MG63 (cell line): ENCODE measurements around the gene HTR2C. TPM values are rescaled to one million over a fixed set of nuclear protein-coding genes. Genes with fewer than 3 reads are reported as not detected.
A peak's percentile ranks its signal among the peaks of the same experiment; 100 is the strongest.
"Not testable (repeated sequence)": the region's sequence is repeated elsewhere in the genome, so short reads cannot be mapped to it uniquely, and the experiment has no call there.

ENCODE experiments used
- DNase-seq: peaks from one replicate; pipeline ENCODE4 v3.0.0-alpha.2; 2020
- H3K27me3 ChIP-seq: fragments of 250-450 bp; sonication (Bioruptor Pico); 2 replicates; pipeline ENCODE4 v1.5.1; 2020; ENCODE audit warnings: mild to moderate bottlenecking, moderate library complexity
- H3K36me3 ChIP-seq: fragments of 250-450 bp; sonication (Bioruptor Pico); 2 replicates; pipeline ENCODE4 v1.5.1; 2020; ENCODE audit warnings: mild to moderate bottlenecking, moderate library complexity
- H3K4me3 ChIP-seq: fragments of 250-450 bp; sonication (Bioruptor Pico); 2 replicates; pipeline ENCODE4 v1.5.1; 2020; ENCODE audit warnings: mild to moderate bottlenecking, moderate library complexity
- H3K9me3 ChIP-seq: fragments of 250-450 bp; sonication (Bioruptor Pico); 2 replicates; pipeline ENCODE4 v1.5.1; 2020; ENCODE audit warnings: mild to moderate bottlenecking, moderate library complexity
- total RNA-seq: library from RNA; depleted of rRNA; stranded (reverse); fragments of >200 nt; shearing (Covaris generic); gene quantifications from 2 replicates; pipeline ENCODE4 v1.2.3, GENCODE V29; 2014; ENCODE audit warnings: low replicate concordance; rRNA removed

Gene HTR2C
- total RNA-seq: not detected in 2 replicates

- H3K9me3 ChIP-seq: no peaks in the 10 kb centered on the region
- peaks cover 3% of the 10 kb centered on the region for H3K27me3 ChIP-seq
- H3K4me3 ChIP-seq: peak within 1 kb of the TSS; percentile 28
- no peaks in the 10 kb centered on the region for H3K36me3 ChIP-seq
- no peak for DNase-seq
These were observed at the start of gene HTR2C for GRCh38 chrX:114583646-114584374. HTR2C (plus strand) TSS chrX:114584086; CDS start chrX:114726937, 142,851 bp downstream.

DNA sequence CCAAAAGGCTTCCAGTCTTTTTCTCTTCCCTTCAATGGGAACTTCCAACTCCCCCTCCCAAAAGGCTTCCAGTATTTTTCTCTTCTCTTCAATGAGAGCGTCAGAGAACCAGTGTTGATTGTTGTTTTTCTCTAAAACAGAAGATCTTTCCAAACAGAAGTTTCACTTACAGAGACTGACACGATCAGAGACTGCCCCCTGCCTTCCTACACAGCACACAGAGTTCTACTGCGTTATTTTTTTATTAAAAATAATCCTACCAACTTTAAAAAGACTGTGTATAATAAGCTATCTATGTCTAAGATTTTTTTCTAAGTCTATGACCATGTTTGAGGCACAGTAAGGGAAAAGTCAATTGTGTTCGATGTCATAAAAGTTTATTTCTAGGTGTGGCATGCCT is 3.5 kb upstream of the HTR2C start:
- Histone ChIP-seq H3K4me3 (no peak overlapping the region), H3K27me3 (peaks cover 3% of the 10 kb centered on the region), H3K9me3 (no peaks in the 10 kb centered on the region), H3K36me3 (no peaks in the 10 kb centered on the region)
- DNase-seq: no peak

- Histone ChIP-seq H3K9me3 (no peaks in the 10 kb centered on the region), H3K27me3 (peaks cover 3% of the 10 kb centered on the region), H3K4me3 (peak overlapping the region; percentile 19), H3K36me3 (no peaks in the 10 kb centered on the region)
- DNase-seq: peak; percentile 38
These were observed 2.2 kb upstream of the HTR2C start for GRCh38 chrX:114581528-114582263.

DNA sequence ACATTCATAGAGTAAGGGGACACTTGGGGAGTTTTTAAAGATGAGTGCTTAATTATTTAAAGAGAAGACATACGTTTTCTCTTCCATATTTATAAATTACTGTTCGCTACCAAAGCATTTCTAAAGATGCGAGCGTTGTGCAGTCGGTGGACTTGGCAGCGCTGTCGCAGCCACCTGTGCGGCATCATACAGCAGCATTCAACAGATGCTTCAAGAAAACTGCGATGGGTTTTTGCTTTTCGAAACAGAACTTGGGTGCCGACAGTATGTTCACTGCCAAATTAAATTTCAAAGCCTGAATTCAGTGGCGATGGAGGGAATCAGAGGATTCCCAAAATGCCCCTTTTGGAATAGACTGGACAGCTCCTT is 1.6 kb upstream of the HTR2C start:
- Histone ChIP-seq H3K4me3 (no peak overlapping the region), H3K27me3 (peaks cover 3% of the 10 kb centered on the region), H3K36me3 (no peaks in the 10 kb centered on the region), H3K9me3 (no peaks in the 10 kb centered on the region)
- DNase-seq: no peak

GRCh38 chrX:114582698-114583395 is 1.0 kb upstream of the HTR2C start:
- DNase-seq: no peak
- Histone ChIP-seq H3K36me3 (no peaks in the 10 kb centered on the region), H3K9me3 (no peaks in the 10 kb centered on the region), H3K27me3 (peaks cover 3% of the 10 kb centered on the region), H3K4me3 (no peak overlapping the region)

- peak; percentile 13 for DNase-seq
- Histone ChIP-seq H3K27me3 (peaks cover 3% of the 10 kb centered on the region), H3K9me3 (no peaks in the 10 kb centered on the region), H3K36me3 (no peaks in the 10 kb centered on the region), H3K4me3 (peak overlapping the region; percentile 28)
These were observed 573 bp downstream of the HTR2C start for GRCh38 chrX:114584375-114584943.

DNA sequence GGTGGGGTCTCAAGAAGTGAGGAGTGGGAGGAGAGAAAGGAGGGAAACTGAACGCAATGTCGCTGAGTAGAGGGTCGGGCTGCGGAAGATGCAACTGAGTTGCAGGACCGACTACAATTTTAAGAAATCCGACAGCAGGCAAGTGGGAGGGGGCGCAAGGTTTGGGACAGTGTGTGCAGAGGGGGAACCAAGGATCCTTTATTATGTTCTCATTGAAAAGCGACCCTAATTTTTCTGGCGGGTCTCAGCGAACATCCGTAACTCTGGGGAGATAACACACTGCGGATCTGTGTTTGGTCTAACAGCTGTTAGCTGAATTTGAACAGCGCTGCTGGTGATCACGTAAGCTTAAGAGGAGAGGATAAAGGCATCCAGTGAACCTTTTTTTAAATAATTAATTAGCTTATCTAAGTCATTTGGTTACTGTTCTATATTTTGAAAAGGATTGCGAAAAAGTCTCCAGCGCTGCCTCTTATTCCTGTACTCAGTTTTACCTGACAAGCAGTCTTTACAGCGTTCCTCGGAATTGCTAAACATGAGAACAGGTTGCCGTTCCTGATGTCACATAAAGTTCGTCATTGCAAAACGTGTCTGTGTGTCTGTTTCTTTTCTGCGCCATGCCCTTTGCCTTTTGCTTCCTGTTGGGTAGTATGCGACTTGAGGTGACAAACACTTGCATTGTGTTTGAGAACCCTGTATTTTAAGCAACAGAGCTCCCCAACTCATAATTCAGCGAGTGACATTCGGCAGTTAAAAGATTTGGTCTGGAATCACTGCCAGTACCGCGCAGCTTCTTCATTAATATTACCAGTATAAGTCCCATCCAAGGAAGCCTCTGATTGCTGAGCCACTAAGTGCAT is 1.3 kb downstream of the HTR2C start:
- peaks cover 3% of the 10 kb centered on the region for H3K27me3 ChIP-seq
- no peaks in the 10 kb centered on the region for H3K9me3 ChIP-seq
- H3K4me3 ChIP-seq: no peak overlapping the region
- DNase-seq: no peak
- H3K36me3 ChIP-seq: no peaks in the 10 kb centered on the region

- no peaks in the 10 kb centered on the region for H3K36me3 ChIP-seq
- no peak overlapping the region for H3K4me3 ChIP-seq
- H3K27me3 ChIP-seq: no peaks in the 10 kb centered on the region
- no peak for DNase-seq
- no peaks in the 10 kb centered on the region for H3K9me3 ChIP-seq
These were observed 7.2 kb downstream of the HTR2C start for GRCh38 chrX:114591121-114591520.

DNA sequence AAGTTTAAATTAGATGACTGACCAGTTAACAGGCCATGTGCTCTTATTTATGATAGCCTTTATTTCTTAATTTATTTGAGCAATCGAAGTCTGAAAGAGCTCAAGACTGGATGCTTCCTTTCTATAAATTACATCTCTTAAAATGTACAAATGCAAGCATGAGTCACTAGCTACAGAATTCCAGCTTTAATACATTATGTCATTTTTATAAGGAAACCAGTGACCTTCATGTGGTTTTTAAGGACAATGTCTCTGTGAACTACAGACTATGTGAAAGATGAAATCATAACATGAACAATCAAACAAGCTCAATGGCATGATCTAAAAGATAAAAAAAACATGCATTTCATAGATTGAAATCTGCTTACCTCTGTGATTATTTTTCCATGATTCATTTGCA is 15.4 kb downstream of the HTR2C start:
- Histone ChIP-seq H3K4me3 (no peak overlapping the region), H3K9me3 (no peaks in the 10 kb centered on the region), H3K36me3 (no peaks in the 10 kb centered on the region), H3K27me3 (no peaks in the 10 kb centered on the region)
- DNase-seq: no peak

GRCh38 chrX:114599911-114600310 is 16.0 kb downstream of the HTR2C start:
- no peaks in the 10 kb centered on the region for H3K36me3 ChIP-seq
- H3K4me3 ChIP-seq: no peak overlapping the region
- no peaks in the 10 kb centered on the region for H3K27me3 ChIP-seq
- no peak for DNase-seq
- H3K9me3 ChIP-seq: no peaks in the 10 kb centered on the region

DNA sequence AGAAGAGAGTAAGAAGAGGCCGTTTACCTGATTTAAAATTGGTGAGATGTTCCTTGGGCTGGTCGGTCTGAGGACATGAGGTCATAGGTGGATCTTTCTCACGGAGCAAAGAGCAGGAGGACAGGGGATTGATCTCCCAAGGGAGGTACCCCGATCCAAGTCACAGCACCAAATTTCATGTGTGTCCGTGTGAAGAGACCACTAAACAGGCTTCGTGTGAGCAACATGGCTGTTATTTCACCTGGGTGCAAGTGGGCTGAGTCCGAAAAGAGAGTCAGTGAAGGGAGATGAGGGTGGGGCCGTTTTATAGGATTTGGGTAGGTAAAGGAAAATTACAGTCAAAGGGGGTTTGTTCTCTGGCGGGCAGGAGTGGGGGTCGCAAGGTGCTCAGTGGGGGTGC is 22.7 kb downstream of the HTR2C start:
- H3K4me3 ChIP-seq, H3K9me3 ChIP-seq, H3K36me3 ChIP-seq, DNase-seq, H3K27me3 ChIP-seq: not testable (repeated sequence)

GRCh38 chrX:114611018-114611619 is 27.2 kb downstream of the HTR2C start:
- H3K9me3 ChIP-seq: no peaks in the 10 kb centered on the region
- H3K27me3 ChIP-seq: no peaks in the 10 kb centered on the region
- no peak overlapping the region for H3K4me3 ChIP-seq
- no peak for DNase-seq
- H3K36me3 ChIP-seq: no peaks in the 10 kb centered on the region

DNA sequence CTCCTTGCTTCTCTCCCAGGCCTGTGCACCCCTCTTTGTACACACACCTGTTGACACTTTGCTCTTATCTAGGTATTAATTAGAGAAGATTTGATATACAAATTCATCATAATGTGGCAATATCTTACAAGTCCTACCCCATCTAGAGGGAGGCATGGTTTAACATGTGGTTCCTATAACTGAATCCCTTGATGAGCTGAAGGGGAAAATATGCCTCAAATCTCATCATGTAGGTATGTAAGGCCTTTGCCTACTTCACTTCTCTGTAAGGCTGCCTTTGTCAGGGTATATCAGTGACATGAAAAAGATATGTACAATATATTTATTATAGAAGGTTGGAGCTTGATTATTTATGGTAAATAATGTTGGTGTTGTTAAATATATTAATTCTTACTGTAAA is 31.9 kb downstream of the HTR2C start:
- H3K9me3 ChIP-seq: no peaks in the 10 kb centered on the region
- no peaks in the 10 kb centered on the region for H3K27me3 ChIP-seq
- H3K4me3 ChIP-seq: no peak overlapping the region
- no peak for DNase-seq
- no peaks in the 10 kb centered on the region for H3K36me3 ChIP-seq

DNA sequence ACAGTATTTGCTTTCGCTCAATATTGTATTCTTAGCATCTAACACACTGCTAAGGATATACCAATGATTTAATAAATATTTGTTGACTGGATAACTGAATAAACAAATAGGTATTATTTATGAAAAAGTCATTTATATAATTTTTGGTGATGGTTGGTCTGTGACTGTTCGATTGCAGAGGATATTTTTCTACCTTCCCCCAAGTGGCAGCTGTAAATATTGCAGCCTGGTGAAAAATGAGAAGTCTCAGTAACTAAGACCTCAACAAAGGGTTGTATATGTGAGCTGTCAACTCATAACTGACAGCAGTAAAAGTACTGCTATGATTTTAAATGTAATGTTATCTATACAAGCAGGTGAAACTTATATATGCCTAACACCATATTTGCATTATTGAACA is 36.0 kb downstream of the HTR2C start:
- Histone ChIP-seq H3K4me3 (no peak overlapping the region), H3K36me3 (no peaks in the 10 kb centered on the region), H3K27me3 (no peaks in the 10 kb centered on the region), H3K9me3 (no peaks in the 10 kb centered on the region)
- no peak for DNase-seq

DNA sequence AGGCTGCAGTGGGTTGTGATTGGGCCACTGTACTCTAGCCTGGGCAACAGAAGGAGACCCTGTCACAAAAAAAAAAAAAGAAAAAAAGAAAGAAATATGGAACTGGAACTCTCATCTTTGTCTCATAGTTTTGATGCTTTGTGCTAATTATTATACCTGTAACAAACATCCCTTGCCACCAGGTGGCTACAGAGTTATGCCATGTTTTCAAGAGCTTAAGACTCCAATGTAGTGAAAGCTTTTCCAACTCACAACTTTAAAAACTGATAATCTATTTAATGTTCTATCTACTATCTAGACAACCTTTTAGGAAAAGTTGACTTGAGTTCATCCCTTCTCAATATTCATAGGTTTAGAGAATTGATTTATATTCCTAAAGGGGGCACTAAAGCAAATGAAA is 42.4 kb downstream of the HTR2C start:
- no peak for DNase-seq
- H3K27me3 ChIP-seq: no peaks in the 10 kb centered on the region
- no peak overlapping the region for H3K4me3 ChIP-seq
- H3K9me3 ChIP-seq: no peaks in the 10 kb centered on the region
- no peaks in the 10 kb centered on the region for H3K36me3 ChIP-seq

DNA sequence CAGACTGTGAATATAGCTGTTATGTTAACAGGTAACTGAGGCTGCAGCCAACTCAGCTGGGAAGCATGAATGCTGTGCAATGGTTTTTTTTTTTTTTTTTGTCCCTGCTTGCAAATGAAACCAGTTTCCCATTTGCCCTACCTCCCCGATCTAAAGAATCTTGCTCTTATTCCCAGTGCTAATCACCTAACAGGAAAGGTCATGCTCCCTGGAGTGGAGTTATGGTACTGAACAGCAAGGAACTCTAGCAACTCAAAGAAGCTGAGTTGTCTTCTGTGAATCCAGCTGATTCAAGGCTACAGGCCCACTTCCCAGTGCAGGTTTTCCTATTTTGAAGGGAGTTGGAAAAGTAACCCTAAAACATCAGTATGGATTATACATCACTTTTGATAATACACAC is 52.1 kb downstream of the HTR2C start:
- DNase-seq: no peak
- H3K9me3 ChIP-seq: no peaks in the 10 kb centered on the region
- no peaks in the 10 kb centered on the region for H3K27me3 ChIP-seq
- H3K4me3 ChIP-seq: no peak overlapping the region
- H3K36me3 ChIP-seq: no peaks in the 10 kb centered on the region
